GM21717 (cell line): ENCODE data around the gene TAF4.
"Not testable (repeated sequence)": the region's sequence is repeated elsewhere in the genome, so short reads cannot be mapped to it uniquely, and the experiment has no call there.

Experiments
- ATAC-seq: cut with Tn5 transposase; IDR thresholded peaks from one replicate; pipeline ENCODE4 v1.9.1; 2021; ENCODE audit warnings: mild to moderate bottlenecking, moderate library complexity; ENCODE audit not compliant: unreplicated experiment

The TAF4 gene

DNA sequence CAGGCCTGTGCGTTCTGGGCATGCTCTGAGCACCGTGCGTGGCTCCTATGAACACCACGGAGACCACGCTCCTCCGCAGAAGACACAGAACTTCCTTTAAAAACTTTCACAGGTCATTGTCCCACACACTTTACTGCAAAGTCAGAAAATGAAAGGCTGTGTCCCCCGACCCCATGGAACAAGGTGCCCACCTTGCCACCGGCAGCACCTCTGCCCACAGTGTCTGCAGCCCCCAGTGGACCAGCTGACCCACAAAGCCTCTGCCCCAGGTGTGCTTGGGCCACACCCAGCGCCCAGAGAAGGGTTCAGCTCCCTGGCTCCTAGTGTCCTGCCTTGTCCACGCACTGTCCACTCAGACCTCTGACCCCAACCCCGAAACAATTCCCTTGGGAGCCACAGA, 8.7 kb downstream of the TAF4 start:
- no peak for ATAC-seq

DNA sequence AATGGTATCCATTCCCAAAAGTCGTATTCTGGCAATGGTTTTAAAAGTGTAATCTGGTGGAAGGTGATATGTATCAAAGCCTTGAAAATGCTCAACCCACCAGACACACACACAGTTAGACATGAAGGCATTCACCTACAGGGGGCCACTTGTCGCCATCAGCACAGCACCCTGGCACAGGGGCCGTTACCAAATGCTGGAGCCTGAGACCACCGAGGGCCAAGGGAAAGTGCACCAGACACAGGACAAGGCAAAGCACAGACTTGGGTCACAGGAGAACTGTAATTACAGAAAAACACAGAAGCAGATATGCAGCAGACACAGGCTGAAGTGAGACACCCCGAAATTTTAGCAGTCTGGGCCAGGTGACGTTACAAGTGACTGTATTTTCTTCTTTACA, 9.3 kb downstream of the TAF4 start:
- ATAC-seq: no peak

DNA sequence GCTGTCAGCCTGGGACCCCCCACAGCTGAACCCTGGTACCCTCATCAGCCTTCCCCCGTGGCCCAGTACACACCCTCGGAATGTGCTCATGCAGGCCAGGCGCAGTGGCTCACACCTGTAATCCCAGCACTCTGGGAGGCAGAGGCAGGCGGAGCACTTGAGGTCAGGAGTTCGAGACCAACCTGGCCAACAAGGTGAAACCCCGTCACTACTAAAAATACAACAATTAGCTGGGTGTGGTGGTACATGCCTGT, 9.9 kb downstream of the TAF4 start:
- not testable (repeated sequence) for ATAC-seq

DNA sequence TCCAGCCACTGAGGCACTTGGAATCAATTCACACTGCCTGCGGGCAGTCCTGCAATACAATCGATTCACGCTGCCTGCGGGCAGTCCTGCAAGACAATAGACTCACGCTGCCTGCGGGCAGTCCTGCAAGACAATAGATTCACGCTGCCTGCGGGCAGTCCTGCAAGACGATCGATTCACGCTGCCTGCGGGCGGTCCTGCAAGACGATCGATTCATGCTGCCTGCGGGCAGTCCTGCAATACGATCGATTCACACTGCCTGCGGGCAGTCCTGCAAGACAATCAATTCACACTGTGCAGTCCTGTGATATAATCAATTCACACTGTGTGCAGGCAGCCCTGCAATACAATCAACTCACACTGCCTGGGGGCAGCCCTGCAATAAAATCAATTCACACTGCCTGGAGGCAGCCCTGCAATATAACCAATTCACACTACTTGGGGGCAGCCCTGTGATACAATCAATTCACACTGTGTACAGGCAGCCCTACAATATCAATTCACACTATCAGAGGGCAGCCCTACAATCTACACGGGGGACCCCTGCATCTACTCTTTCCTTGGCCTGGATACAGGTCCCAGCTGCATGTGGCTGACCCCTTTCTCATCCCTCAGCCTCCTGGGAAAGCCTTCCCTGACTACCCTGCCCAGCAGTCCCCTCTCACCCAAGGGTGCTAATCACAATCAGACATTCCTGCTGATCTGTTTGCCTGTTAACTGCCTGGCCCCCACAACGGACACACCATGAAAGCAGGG, 10.4 kb downstream of the TAF4 start:
- ATAC-seq: no peak

DNA sequence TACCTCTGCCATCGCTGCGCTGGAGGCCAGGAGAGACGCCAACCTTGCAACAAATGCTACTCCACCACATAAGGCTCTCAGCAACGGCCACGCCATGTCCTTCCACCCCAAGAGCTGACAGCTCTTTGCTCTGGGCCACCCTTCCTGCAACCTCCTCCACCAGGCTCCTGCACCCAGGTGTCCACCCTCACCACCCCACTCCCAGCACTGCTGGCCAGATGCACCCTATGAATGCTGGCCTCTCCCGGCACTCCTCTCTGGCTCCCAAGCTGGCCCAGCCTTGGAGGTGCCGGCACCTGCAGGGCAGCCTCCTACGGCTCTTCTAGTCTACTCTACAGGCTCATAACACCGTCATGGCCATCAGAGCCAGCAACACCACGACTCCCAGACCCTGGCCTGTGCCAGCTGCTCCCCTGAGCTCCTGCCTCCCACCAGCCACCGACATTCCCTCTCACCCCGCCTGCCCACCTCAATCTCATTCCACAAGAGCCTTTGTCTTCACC, 11.2 kb downstream of the TAF4 start:
- no peak for ATAC-seq

DNA sequence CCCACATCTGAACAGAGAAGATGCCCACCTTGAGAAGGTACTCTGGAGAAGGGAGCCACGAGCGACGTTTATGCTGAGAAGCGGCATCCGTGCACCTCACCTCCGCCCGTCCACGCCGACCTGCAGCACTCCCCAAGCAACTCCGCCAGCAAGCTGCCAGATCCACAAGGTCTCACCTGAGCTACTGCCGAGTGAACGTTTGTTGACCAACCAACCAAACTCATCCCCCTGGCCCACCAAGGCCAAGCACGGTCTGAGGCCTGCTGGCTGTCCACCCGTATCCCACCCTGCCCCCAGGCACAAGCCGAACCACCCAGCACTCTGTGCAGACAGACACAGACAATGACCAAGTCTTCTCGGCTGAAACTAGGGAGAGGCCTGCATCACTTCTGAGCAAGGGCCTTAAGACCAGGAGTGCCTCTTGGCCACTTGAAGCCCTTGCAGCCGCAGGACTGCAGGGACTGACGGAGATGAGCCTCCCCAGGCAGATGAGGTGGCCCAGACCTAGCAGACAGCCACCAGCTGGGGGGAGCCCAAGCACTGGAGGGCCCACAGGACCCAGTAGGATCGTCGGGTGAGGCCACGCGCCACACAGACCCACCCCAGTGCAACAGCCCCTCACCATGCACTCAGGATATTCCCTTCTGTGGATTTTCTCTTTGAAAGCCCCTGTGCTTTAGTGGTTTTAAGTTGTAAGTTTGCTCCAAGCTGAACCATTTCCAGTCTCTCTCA, 12.1 kb downstream of the TAF4 start:
- no peak for ATAC-seq

DNA sequence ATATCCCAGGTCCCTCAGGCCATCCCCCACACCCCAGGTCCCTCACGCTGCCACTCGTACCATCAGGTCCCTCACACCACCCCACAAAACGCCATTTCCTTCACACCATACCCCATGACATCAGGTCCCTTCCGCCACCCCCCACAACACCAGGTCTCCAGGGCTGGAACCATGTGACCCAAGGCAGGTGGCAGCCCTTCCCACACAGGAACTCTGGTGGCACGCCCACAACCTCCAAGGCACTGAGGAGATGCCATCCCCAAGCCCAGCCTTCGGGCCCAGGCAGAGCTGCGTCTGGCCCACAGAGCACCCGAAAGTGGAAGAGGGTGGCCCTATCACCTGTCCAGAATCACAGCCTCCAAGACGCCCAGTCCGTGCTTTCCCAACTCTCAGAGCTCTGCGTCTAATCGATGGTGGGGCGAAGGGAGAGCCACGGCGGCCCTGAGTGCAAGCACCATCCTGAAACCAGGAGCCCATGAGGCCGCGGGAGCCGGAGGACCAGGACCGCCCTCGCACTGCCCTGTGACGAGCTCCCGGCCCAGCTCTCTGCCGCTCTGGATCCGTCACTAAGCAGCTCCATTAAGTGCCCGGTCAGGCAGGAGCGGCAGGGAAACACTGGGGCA, 12.7 kb downstream of the TAF4 start:
- no peak for ATAC-seq

DNA sequence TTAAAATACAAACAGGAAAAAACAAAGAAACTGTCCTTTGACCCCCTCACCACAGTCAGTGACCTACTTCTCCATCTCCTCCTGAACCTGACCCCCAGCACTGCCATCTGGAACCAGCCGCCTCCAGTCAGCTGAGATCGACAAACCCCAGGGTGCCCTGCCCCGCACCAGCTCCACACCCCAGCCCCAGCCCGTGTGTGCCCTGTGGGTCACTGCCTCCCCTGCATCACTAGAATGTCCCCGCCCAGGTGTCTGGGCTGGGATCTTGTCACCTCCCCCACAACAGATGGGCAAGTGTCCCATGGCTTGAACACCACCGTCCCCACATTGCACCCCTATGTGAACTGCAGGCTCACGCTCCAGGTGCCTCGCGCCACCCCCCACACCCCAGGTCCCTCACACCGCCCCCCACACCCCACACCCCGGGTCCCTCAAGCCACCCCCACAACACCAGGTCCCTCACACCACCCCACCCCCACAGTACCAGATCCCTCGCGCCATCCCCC, 13.3 kb downstream of the TAF4 start:
- no peak for ATAC-seq

DNA sequence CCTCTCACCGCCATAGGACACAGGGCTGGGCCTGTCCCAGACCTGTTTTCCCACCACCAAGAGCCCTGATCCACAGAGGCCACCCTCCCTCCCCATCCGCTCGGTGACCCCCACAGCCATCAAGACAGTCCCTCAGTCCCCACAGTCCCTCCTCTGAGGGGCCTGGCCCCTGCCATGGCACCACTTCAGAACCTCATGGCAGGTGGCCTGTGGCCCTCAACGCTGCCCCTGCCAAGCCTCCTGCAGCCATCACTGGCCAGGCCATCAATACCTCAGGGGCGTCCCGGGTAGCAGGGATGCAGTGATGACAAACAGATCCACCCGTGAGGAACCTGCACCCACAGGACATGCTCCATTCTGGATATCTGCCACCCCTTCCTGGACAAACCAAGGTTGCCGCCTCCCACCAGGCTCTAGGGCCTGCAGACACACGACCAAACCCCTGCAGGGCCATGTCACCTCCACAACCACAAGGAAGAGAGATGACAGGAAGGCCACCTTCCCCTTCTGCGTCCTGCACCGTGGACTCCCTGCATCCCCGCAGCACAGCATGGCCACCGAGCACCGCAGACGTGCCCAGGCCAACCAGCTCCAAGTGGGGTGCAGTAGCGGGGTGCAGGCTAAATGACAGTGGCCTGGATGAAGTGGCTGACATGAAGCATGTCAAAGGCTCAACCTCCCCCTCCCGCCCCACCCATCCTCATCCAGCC, 14.0 kb downstream of the TAF4 start:
- no peak for ATAC-seq

DNA sequence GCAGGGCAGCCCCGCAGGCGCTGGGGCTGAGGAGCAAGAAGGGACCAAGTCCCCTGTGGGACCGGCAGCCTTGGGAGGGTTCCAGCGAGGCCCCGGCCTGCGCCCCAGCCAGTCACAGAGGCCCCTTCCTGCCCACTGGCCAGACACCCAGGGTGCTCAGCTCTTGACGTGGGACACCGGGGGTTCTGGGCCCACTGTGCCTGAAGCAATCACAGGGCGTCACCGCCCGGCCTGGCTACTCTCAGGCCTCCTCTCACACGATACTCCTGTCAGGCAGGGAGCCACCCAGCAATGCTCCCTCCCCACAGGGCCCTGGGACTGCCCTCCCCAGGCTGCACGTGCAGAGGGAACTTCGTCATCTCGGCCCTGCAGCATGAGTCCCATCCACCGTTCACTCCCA, 14.5 kb downstream of the TAF4 start:
- no peak for ATAC-seq

DNA sequence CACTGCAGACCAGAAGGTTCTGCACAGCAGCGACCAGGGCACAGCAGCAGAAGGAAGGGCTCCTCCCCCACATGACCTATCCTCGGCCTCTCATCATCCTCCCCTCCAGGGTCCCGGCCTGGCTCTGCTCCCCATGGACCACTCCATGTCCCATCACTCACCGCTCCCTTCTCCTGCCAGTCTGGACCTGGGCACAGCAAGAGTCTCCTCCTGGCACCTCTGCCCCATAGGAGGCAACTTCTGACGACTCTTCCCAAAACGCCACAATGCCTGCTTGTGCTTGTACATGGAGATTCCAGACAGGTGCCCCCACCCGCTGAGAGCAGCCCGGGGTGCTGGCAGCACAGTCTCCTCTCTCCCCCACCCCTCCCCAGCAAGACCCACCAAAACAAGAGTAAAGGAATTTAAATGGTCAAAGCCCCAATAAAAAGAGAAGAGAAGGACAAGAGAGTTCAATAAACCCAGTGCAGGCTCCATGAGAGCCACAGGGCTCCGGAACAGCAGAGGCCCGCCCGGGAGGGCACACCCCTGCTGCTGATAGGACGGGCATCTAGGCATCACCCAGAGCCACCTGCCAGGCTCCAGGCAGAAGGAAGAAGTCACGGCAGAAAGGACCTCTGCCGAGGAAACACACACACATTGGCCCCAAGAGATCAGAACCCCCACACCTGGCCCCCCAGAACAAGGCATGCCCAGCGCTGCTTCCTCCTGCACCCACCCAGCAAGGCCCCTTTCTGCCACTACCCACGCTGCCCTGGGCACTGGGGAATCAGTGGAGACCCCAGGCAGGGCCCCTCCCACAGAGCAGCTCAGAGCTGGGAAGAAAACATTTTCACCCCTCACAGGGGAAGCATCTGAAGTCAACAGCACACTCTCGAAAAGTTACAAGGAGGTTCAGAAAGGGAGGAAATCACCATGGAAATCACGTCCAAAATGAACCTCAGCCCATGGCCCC, 15.2 kb downstream of the TAF4 start:
- no peak for ATAC-seq

DNA sequence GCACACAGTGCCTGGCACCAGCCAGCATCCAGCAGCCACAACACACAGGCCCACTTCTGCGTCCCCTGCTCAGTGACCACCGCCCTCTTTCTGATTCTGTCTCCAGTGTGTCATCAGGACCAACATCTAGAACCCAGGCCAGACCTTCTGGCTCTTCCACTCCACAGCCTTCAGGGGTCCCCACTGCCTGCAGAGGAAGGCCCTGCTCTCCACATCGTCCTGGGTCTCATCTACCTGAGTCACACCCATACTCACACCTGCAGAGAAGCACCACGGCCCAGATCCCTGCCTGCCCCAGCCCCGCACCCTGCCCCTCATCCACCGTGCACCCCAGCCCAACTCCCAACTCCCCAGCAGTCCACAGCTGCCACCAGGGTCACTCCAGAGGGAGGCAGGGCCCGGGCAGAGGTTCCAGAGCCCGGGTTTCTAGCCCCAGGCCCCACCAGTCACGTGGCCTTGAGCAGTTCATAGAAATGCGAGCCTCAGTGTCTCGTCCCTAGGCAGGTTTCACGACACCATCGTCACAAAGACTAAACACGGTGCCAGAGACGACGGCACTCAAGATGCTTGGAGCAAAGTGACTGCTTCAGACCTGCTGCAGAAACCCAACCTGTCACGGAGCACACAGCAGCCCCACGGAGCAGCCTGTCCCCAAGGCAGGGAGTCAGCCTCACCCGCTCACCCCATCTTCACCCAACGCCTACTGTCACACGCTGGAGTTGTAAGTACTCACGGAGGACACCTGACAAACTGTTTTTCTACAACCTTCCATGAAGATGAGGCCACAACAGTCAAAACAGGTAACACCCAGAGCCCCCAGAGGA, 16.1 kb downstream of the TAF4 start:
- ATAC-seq: no peak

DNA sequence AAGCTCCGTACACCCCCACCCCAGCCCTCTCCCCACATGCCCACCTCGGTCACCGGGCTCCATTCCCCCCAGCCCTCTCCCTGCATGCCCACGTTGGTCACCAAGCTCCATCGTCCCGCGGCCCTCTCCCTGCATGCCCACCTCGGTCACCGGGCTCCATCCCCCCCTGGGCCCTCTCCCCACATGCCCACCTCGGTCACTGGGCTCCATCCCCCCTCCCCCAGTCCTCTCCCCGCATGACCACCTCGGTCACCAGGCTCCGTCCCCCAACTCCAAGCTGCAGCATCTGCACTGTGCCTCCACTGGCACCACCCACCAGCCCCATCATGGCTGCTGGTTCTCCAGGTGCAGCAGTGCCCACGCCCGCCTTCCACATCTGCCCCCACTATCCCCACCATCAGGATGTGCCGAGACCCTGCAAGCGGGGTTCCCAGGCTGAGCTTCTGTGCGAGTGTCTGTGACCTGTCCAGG, 16.8 kb downstream of the TAF4 start:
- ATAC-seq: no peak

DNA sequence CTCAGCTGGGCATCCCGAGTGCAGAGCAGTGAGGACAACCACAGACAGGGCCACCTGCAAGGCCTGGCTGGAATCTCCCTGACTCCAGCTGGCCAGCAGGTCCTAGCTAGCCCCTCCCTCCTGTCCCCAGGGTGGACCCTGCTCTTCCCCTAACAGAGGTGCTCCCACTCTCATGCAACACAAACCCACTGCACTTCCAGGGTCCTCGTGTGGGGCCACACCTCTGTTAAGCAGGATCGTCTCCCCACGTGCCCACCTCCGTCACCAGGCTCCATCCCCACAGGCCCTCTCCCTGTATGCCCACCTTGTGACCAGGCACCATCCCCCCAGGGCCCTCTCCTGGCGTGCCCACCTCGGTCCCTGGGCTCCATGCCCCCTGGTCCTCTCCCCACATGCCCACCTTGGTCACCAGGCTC, 17.3 kb downstream of the TAF4 start:
- no peak for ATAC-seq

DNA sequence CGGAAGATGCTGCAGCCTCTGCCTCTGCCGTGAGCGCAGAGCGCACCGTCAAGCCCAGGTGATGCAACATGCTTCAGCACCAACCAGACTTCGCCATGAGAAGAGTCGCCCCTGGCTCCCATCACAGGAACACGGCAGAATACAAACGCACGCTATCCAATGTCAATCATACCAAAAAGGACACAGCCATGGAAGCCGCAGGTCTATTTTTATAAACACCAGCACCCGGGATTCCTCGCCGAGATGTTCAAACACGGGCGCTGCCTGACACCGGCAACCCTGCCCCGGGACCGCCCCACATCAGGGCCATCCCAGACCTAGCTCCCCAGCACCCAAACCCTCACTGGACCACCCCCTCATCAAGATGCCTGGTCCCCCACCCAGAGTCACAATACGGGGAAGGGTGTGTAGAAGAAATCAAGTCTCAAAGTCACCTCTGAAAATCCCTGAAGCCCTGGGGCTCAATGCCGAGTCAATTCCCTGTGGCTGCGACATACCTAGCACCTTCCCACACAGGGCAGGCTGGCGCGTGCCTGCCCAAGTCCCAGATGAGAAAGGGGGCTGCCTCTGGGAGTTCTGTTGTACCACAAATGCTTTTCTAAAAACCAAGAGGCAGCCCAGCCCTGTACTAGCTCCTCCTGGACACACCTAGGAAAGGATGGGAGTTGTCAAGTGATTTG, 17.9 kb downstream of the TAF4 start:
- ATAC-seq: no peak

DNA sequence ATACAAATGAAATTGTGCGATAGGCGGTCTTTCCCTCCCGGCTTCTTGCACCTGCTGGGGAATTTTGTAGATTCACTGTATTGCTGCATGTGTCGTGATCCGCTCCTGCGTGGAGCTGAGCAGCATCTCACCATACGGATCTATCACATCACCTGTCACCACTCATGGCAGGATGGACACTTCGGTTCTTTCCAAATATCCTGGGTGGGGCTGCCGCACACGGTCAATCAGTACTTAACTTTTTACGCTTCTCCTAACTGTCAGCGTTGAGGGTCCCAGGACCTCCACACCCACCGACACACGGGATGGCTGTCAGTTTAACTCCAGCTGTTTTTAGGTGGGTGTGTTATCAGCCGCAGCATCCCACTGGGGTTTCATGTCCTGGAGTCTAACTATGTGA, 19.2 kb downstream of the TAF4 start:
- ATAC-seq: no peak

DNA sequence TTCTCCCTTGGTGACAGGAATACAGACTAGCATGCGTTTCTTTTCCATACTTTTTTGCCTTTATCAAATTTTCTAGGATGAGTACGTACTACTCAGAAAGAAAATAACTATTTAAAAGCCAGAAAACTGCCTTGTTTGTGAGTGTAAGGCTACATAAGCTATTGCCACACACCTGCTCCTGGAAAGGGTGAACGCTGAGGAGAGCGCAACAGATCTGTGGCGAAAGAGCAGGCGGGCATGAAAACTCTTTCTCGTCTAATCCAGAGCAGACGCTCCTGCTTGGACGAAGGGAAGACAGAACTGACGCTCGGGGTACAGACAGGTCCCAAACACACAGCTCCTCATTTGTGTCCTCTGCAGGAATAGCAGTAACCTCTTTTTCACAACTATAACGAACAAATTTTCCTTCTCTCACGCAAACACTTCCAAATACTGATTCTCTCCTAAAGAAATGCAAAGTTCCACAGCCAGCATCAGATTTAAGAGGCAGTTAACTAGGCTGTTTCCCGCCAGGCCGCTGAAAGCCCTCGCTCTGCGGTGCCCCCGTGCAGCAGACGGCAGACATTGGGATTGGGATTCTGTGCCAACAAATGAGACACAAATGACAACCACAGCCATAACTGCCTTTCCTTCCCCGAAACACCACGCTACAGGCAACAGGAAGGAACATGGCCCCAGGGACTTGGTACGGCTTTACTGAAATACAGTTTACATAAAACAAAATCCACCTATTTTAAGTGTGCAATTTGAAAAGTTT, 20.0 kb downstream of the TAF4 start:
- ATAC-seq: no peak

DNA sequence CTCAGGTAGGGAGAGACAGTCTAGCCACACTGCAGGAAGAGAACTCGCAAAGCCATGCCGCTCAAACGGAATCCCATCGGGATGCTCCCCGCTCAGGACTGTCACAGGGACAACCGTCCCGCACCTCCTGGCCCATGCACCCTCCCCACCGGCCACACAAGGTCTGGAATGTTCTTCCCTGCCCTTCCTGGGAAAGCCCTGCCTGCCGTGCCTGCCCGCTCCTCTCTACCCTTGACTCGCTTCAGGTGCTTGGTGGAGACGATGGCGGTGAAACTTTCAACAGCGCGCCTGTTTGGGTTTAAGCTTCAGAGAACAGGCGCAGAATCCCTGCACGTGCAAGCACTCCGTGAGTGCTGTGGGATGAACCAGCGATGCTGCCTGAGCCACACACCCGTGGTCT, 20.6 kb downstream of the TAF4 start:
- no peak for ATAC-seq
